NCI-H1105 treated with DMSO at 0.1 percent for 48 hours (cell line): ENCODE measurements around the gene ABCD3.

ENCODE experiments used
- DNase-seq: peaks from one replicate; lab custom pipeline; 2025; lab: John Stamatoyannopoulos, UW

The ABCD3 gene

GRCh38 chr1:94527447-94528031 lies 109.3 kb downstream of the ABCD3 start:
- DNase-seq: peak; percentile 58

- DNase-seq: no peak
These were observed 110.1 kb downstream of the ABCD3 start for GRCh38 chr1:94528299-94528698.

- DNase-seq: no peak
These were observed 110.6 kb downstream of the ABCD3 start for GRCh38 chr1:94528826-94529225.

- DNase-seq: no peak
These were observed 111.2 kb downstream of the ABCD3 start for GRCh38 chr1:94529416-94529815.

- DNase-seq: no peak
These were observed 112.2 kb downstream of the ABCD3 start for GRCh38 chr1:94530373-94530878.

GRCh38 chr1:94531664-94532063 lies 113.5 kb downstream of the ABCD3 start:
- no peak for DNase-seq

GRCh38 chr1:94532077-94532476 lies 113.9 kb downstream of the ABCD3 start:
- no peak for DNase-seq

GRCh38 chr1:94535095-94535494 lies 116.9 kb downstream of the ABCD3 start:
- DNase-seq: peak; percentile 21

GRCh38 chr1:94535879-94536278 lies 117.7 kb downstream of the ABCD3 start:
- no peak for DNase-seq

- no peak for DNase-seq
These were observed 119.1 kb downstream of the ABCD3 start for GRCh38 chr1:94537254-94537653.

- DNase-seq: no peak
These were observed 120.1 kb downstream of the ABCD3 start for GRCh38 chr1:94538243-94538827.

- no peak for DNase-seq
These were observed 121.3 kb downstream of the ABCD3 start for GRCh38 chr1:94539496-94539895.

- DNase-seq: no peak
These were observed 122.5 kb downstream of the ABCD3 start for GRCh38 chr1:94540440-94541245.

- DNase-seq: peak; percentile 60
These were observed 123.3 kb downstream of the ABCD3 start, which contains the start of gene F3 for GRCh38 chr1:94541246-94542087. TSS of gene F3 (minus strand) at chr1:94541759. CDS start at chr1:94541636, 123 bp downstream.

GRCh38 chr1:94542088-94542870 lies 124.1 kb downstream of the ABCD3 start:
- no peak for DNase-seq

- DNase-seq: no peak
These were observed 124.8 kb downstream of the ABCD3 start for GRCh38 chr1:94543001-94543400.

- no peak for DNase-seq
These were observed 125.9 kb downstream of the ABCD3 start for GRCh38 chr1:94543893-94544635.

GRCh38 chr1:94544706-94545490 lies 126.7 kb downstream of the ABCD3 start:
- no peak for DNase-seq

- no peak for DNase-seq
These were observed 131.5 kb downstream of the ABCD3 start for GRCh38 chr1:94549706-94550105.

GRCh38 chr1:94550396-94550795 lies 132.2 kb downstream of the ABCD3 start:
- no peak for DNase-seq
